ENCODE data around the gene OSBP. TPM values are rescaled to one million over a fixed set of nuclear protein-coding genes. Genes with fewer than 3 reads are reported as not detected.
A peak's percentile ranks its signal among the peaks of the same experiment; 100 is the strongest.

OSBP gene
- total RNA-seq, 1 experiment from 2014 or later, result 35.3 TPM

DNA sequence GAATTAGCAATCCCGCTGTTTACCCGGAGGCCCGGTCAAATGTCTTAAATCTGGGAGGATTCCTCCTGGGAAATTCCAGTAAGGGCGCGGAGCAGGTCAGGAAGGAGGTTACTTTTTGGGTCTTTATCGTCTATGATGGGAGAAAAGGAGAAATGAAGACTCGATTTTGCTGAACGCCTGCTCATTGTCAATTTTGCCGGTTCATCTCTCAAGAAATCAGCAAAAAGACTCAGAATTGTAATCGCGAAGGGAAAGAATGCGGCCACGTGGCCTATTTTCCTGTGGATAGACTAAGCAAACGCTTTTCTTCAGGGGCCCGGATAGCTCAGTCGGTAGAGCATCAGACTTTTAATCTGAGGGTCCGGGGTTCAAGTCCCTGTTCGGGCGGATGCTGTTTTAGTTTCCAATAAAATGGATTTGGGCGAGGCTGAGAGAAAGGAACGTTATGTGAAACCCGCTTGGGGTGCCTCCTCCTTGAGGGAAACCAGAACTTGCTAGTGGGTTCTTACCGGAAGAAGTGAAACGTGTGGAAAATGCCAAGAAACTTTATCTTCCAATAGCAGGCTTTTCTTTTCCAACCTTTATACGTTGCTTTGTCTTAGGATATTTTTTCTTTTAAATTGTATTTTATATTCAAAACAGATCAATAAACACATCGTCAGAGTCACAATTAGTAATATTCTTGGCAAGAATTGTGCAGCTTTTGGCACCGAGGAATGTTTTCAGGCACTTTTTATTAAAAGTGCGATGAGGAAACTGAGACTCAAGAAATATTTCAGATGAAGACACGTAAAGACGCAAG is 59.3 kb downstream of the OSBP start:
- DNase-seq (ENCODE audit: low read depth, low spot score), result no peak
- Histone ChIP-seq H3K27me3 (ENCODE audit: control insufficient read depth, insufficient read depth, low read length) (no peaks in the 10 kb centered on the region), H3K4me3 (ENCODE audit: low read depth in 2 of 2, low read length in 2 of 2) (peak overlapping the region; percentile 65 to 96), H3K4me1 (ENCODE audit: control insufficient read depth, insufficient read depth, low read length) (peaks cover 8% of the 10 kb centered on the region; the same call in 1 of the 2 replicates), H3K36me3 (ENCODE audit: control insufficient read depth, insufficient read depth, low read length) (no peaks in the 10 kb centered on the region), H3K27ac (ENCODE audit: low read length) (peak overlapping the region; percentile 81), H3K9me3 (ENCODE audit: control insufficient read depth, insufficient read depth, low read depth, low read length) (no peaks in the 10 kb centered on the region)
- ChIA-PET POLR2A (no interaction called here), CTCF (interaction anchor here (0.6 to 1.0 kb wide), 2 partner anchors 19 kb away, joined by 3 read pairs; no protein-coding TSS in a partner anchor)
- in situ Hi-C loops (cut with HindIII; ENCODE audit: low pct_unique_long_range_greater_than_20kb, low sequenced_read_pairs), result no loop called here
- ATAC-seq, result peak; percentile 53
- intact Hi-C loops (cut with micrococcal nuclease; ENCODE audit: unreplicated experiment), result loop anchor here (10.0 kb wide), 1 partner anchor 218 kb away; no protein-coding TSS in a partner anchor
- TF ChIP-seq, protein P1, sequence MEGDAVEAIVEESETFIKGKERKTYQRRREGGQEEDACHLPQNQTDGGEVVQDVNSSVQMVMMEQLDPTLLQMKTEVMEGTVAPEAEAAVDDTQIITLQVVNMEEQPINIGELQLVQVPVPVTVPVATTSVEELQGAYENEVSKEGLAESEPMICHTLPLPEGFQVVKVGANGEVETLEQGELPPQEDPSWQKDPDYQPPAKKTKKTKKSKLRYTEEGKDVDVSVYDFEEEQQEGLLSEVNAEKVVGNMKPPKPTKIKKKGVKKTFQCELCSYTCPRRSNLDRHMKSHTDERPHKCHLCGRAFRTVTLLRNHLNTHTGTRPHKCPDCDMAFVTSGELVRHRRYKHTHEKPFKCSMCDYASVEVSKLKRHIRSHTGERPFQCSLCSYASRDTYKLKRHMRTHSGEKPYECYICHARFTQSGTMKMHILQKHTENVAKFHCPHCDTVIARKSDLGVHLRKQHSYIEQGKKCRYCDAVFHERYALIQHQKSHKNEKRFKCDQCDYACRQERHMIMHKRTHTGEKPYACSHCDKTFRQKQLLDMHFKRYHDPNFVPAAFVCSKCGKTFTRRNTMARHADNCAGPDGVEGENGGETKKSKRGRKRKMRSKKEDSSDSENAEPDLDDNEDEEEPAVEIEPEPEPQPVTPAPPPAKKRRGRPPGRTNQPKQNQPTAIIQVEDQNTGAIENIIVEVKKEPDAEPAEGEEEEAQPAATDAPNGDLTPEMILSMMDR (IDR thresholded peaks at IDR 0.05), result no peak
- TF ChIP-seq, protein P2, sequence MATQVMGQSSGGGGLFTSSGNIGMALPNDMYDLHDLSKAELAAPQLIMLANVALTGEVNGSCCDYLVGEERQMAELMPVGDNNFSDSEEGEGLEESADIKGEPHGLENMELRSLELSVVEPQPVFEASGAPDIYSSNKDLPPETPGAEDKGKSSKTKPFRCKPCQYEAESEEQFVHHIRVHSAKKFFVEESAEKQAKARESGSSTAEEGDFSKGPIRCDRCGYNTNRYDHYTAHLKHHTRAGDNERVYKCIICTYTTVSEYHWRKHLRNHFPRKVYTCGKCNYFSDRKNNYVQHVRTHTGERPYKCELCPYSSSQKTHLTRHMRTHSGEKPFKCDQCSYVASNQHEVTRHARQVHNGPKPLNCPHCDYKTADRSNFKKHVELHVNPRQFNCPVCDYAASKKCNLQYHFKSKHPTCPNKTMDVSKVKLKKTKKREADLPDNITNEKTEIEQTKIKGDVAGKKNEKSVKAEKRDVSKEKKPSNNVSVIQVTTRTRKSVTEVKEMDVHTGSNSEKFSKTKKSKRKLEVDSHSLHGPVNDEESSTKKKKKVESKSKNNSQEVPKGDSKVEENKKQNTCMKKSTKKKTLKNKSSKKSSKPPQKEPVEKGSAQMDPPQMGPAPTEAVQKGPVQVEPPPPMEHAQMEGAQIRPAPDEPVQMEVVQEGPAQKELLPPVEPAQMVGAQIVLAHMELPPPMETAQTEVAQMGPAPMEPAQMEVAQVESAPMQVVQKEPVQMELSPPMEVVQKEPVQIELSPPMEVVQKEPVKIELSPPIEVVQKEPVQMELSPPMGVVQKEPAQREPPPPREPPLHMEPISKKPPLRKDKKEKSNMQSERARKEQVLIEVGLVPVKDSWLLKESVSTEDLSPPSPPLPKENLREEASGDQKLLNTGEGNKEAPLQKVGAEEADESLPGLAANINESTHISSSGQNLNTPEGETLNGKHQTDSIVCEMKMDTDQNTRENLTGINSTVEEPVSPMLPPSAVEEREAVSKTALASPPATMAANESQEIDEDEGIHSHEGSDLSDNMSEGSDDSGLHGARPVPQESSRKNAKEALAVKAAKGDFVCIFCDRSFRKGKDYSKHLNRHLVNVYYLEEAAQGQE (IDR thresholded peaks at IDR 0.05; ENCODE audit: insufficient read depth in 1 of 2, low read depth in 2 of 2, low read length in 1 of 2), result no peak
- no peak for TF ChIP-seq SIN3A (IDR thresholded peaks at IDR 0.05; ENCODE audit: borderline replicate concordance, insufficient read depth, low read depth, low read length)
- TF ChIP-seq TCF7L2 (IDR thresholded peaks at IDR 0.05; ENCODE audit: low read depth, low read length), result no peak
- peak; percentile 53; the same call in 1 of the 2 replicates for TF ChIP-seq POLR2AphosphoS5 (IDR thresholded peaks at IDR 0.05; ENCODE audit: low read depth, low read length)
- no TSS peak for BruUV-seq (replicated peaks)

GRCh38 chr11:59555601-59556114 is 59.9 kb downstream of the OSBP start:
- H3K9me3 ChIP-seq (ENCODE audit: control insufficient read depth, insufficient read depth, low read depth, low read length), result no peaks in the 10 kb centered on the region
- peak overlapping the region; percentile 77 for H3K27ac ChIP-seq (ENCODE audit: low read length)
- TF ChIP-seq SIN3A (IDR thresholded peaks at IDR 0.05; ENCODE audit: borderline replicate concordance, insufficient read depth, low read depth, low read length), result no peak
- no peaks in the 10 kb centered on the region for H3K36me3 ChIP-seq (ENCODE audit: control insufficient read depth, insufficient read depth, low read length)
- in situ Hi-C loops (cut with HindIII; ENCODE audit: low pct_unique_long_range_greater_than_20kb, low sequenced_read_pairs) (no loop called here), intact Hi-C loops (cut with micrococcal nuclease; ENCODE audit: unreplicated experiment) (loop anchor here (10.0 kb wide), 1 partner anchor 219 kb away; no protein-coding TSS in a partner anchor)
- peaks cover 8% of the 10 kb centered on the region; the same call in 1 of the 2 replicates for H3K4me1 ChIP-seq (ENCODE audit: control insufficient read depth, insufficient read depth, low read length)
- peak overlapping the region; percentile 65 to 96 for H3K4me3 ChIP-seq (ENCODE audit: low read depth in 2 of 2, low read length in 2 of 2)
- H3K27me3 ChIP-seq (ENCODE audit: control insufficient read depth, insufficient read depth, low read length), result no peaks in the 10 kb centered on the region
- BruUV-seq (replicated peaks), result no TSS peak
- ATAC-seq (no peak), DNase-seq (ENCODE audit: low read depth, low spot score) (no peak)
- POLR2A ChIA-PET, result interaction anchor here (0.5 kb wide), 1 partner anchor 50 kb away, joined by 6 read pairs; no protein-coding TSS in a partner anchor
- CTCF ChIA-PET, result interaction anchor here (1.0 kb wide), 1 partner anchor 18 kb away, joined by 3 read pairs; no protein-coding TSS in a partner anchor

All from Panc1 (cell line).